K562 (cell line): ENCODE measurements around the gene RBL1. TPM values are rescaled to one million over a fixed set of nuclear protein-coding genes. Genes with fewer than 3 reads are reported as not detected.

ENCODE experiments used
- DIDO1 ChIP-seq: fragments of 450-650 bp; IDR thresholded peaks from 2 replicates; pipeline ENCODE4 v1.6.1; 2016; ENCODE audit warnings: low read depth, missing biosample characterization, missing genetic modification characterization
- ERF ChIP-seq: fragments of 450-650 bp; formaldehyde crosslinking; IDR thresholded peaks from 2 replicates; pipeline ENCODE4 v1.4.0; 2020; ENCODE audit warnings: mild to moderate bottlenecking, mixed read lengths
- KLF13 ChIP-seq: fragments of 450-650 bp; IDR thresholded peaks from 2 replicates; pipeline ENCODE4 v1.6.1; 2016; ENCODE audit warnings: missing genetic modification characterization, low read depth, mild to moderate bottlenecking, missing compliant biosample characterization, moderate library complexity, borderline replicate concordance
- MAFK ChIP-seq: IDR thresholded peaks from 2 replicates; pipeline ENCODE4 v1.6.1; 2011; ENCODE audit warnings: low read length, improper control_type of control experiment
- TCF7L2 ChIP-seq: fragments of 150-350 bp; IDR thresholded peaks from 2 replicates; pipeline ENCODE4 v1.6.1; 2016; ENCODE audit warnings: low read depth, mild to moderate bottlenecking, low read length, moderate library complexity
- ZNF79 ChIP-seq: fragments of 250-450 bp; sonication (Bioruptor Pico); IDR thresholded peaks from 2 replicates; pipeline ENCODE4 v1.4.0; 2020; ENCODE audit warnings: low read depth, mild to moderate bottlenecking, moderate library complexity
- polyA plus RNA-seq, 8 experiments: library from polyadenylated mRNA; depleted of rRNA in 4 of 8; stranded (reverse) in 5 of 8; unstranded in 3 of 8; fragments of >200 nt; fragmentation: Nextera tagmentation in 2 of 8; fragmentation: Illumina TruSeq in 1 of 8; extraction: Ambion mirVana in 2 of 8; extraction: Trizol in 1 of 8; gene quantifications; 2 replicates each; pipeline versions ENCODE4 v1.2.1 to v1.2.3, GENCODE V29; 2011 to 2014; ENCODE audit warnings: inconsistent platforms in 1 of 8, missing spikeins in 1 of 8
- total RNA-seq, 7 experiments: library from RNA; depleted of rRNA in 6 of 7; stranded (reverse); fragments of >200 nt in 6 of 7; fragmentation: Illumina TruSeq in 2 of 7; extraction: Trizol in 2 of 7; gene quantifications; 2 replicates each; pipeline versions ENCODE4 v1.2.1 to v1.2.3, GENCODE V29; 2011 to 2021; ENCODE audit warnings: low replicate concordance in 1 of 7
- TF ChIP-seq, protein P1 (sequence below): fragments of 450-650 bp; IDR thresholded peaks from 2 replicates; pipeline ENCODE4 v1.6.1; 2016; ENCODE audit warnings: low read depth, mild to moderate bottlenecking, moderate library complexity
- TF ChIP-seq, protein P2 (sequence below): fragments of 450-650 bp; IDR thresholded peaks from 2 replicates; pipeline ENCODE4 v1.6.1; 2018; ENCODE audit not compliant: partially characterized antibody

The RBL1 gene
- total and polyA plus RNA-seq, 9 of the 15 experiments (the other 6 are each of a cell fraction or from before 2014, with no cell fraction given): 4.0 to 25.9 (median 15.6) TPM

DNA sequence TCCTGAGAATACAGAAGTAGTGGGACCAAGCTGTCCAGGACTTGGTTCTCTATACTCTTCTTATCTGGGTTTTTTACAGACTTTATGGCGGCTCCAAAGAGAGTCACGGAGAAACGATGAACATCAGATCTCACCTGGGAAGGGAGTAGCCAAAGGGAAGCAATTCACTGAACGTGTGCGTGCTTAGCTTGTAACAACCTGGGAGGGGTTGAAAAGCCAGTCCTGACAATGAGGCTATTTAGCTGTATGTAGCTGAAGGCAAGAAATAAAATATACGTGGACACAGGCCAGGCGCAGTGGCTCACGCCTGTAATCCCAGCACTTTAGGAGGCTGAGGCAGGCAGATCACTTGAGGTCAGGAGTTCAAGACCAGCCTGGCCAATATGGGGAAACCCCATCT lies 18.2 kb upstream of the RBL1 start (continued):
- TF ChIP-seq ERF (CRISPR knock-in tag) (no peak), KLF13 (no peak), TCF7L2 (no peak), MAFK (no peak), DIDO1 (tag) (no peak), ZNF79 (no peak)
- TF ChIP-seq, protein P1, sequence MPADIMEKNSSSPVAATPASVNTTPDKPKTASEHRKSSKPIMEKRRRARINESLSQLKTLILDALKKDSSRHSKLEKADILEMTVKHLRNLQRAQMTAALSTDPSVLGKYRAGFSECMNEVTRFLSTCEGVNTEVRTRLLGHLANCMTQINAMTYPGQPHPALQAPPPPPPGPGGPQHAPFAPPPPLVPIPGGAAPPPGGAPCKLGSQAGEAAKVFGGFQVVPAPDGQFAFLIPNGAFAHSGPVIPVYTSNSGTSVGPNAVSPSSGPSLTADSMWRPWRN: no peak
- TF ChIP-seq, protein P2, sequence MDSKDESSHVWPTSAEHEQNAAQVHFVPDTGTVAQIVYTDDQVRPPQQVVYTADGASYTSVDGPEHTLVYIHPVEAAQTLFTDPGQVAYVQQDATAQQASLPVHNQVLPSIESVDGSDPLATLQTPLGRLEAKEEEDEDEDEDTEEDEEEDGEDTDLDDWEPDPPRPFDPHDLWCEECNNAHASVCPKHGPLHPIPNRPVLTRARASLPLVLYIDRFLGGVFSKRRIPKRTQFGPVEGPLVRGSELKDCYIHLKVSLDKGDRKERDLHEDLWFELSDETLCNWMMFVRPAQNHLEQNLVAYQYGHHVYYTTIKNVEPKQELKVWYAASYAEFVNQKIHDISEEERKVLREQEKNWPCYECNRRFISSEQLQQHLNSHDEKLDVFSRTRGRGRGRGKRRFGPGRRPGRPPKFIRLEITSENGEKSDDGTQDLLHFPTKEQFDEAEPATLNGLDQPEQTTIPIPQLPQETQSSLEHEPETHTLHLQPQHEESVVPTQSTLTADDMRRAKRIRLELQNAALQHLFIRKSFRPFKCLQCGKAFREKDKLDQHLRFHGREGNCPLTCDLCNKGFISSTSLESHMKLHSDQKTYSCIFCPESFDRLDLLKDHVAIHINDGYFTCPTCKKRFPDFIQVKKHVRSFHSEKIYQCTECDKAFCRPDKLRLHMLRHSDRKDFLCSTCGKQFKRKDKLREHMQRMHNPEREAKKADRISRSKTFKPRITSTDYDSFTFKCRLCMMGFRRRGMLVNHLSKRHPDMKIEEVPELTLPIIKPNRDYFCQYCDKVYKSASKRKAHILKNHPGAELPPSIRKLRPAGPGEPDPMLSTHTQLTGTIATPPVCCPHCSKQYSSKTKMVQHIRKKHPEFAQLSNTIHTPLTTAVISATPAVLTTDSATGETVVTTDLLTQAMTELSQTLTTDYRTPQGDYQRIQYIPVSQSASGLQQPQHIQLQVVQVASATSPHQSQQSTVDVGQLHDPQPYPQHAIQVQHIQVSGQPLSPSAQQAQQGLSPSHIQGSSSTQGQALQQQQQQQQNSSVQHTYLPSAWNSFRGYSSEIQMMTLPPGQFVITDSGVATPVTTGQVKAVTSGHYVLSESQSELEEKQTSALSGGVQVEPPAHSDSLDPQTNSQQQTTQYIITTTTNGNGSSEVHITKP: no peak
